AG09309 (cell line): Measurements from ENCODE around the gene SPINK7.
"Not testable (repeated sequence)": the region's sequence is repeated elsewhere in the genome, so short reads cannot be mapped to it uniquely, and the experiment has no call there.

Experiments
- DNase-seq: peaks from one replicate; pipeline ENCODE4 v3.0.0-alpha.2; 2010; ENCODE audit warnings: low read depth
- H3K4me3 ChIP-seq: 2 replicates; pipeline ENCODE4 v1.5.1; 2011; ENCODE audit warnings: mild to moderate bottlenecking, low read depth, low read length, moderate library complexity; ENCODE audit not compliant: control insufficient read depth
- TF ChIP-seq, protein P1 (sequence below): IDR thresholded peaks from 2 replicates; pipeline ENCODE4 v1.5.1; 2011; ENCODE audit warnings: mild to moderate bottlenecking, low read depth, low read length, inconsistent platforms; ENCODE audit not compliant: insufficient read depth, control insufficient read depth; ENCODE audit errors: missing control alignments

The SPINK7 gene

DNA sequence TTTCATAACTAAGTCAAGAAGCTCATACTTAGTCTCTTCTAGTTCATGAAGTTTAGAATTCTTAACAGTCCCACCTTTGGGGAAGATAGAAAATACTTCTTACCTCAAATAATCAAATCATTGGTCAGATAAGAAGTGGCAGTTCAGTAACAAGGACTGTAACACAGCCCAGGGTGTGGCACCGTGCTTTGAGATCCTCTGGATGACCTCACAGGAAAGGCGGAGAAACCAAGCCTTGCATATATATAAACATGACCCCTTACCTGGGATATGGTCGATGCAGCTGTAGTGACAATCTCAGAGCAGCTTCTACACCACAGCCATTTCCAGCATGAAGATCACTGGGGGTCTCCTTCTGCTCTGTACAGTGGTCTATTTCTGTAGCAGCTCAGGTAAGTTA is at the start of gene SPINK7:
Gene SPINK7, plus strand, starts transcription at position 271 of the 400 bp plus-strand sequence. Its CDS starts 61 bp downstream, at position 332.
- H3K4me3 ChIP-seq = no peak within 1 kb of the TSS
- DNase-seq = no peak
- TF ChIP-seq, protein P1, sequence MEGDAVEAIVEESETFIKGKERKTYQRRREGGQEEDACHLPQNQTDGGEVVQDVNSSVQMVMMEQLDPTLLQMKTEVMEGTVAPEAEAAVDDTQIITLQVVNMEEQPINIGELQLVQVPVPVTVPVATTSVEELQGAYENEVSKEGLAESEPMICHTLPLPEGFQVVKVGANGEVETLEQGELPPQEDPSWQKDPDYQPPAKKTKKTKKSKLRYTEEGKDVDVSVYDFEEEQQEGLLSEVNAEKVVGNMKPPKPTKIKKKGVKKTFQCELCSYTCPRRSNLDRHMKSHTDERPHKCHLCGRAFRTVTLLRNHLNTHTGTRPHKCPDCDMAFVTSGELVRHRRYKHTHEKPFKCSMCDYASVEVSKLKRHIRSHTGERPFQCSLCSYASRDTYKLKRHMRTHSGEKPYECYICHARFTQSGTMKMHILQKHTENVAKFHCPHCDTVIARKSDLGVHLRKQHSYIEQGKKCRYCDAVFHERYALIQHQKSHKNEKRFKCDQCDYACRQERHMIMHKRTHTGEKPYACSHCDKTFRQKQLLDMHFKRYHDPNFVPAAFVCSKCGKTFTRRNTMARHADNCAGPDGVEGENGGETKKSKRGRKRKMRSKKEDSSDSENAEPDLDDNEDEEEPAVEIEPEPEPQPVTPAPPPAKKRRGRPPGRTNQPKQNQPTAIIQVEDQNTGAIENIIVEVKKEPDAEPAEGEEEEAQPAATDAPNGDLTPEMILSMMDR = no peak

DNA sequence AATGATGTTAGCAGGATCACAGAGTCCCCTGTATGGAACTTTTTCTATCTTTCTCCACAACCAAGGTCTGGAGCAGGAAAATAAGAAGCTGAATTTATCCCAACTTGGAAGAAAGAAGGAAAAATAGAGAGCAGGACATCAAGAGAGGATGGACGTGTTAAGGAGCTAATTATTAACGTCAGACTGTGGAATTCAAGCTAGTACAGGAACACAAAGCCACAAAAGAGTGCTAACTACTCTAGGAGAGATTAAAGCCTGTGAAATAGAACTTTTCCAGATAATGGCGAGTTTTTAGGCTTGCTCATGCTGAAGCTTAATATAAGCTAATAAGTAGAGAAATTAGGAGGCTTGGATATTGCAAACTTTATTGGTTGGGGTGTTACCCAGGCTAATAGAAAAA is 44.3 kb upstream of the SPINK7 start:
- TF ChIP-seq, protein P1 = no peak
- DNase-seq = no peak

DNA sequence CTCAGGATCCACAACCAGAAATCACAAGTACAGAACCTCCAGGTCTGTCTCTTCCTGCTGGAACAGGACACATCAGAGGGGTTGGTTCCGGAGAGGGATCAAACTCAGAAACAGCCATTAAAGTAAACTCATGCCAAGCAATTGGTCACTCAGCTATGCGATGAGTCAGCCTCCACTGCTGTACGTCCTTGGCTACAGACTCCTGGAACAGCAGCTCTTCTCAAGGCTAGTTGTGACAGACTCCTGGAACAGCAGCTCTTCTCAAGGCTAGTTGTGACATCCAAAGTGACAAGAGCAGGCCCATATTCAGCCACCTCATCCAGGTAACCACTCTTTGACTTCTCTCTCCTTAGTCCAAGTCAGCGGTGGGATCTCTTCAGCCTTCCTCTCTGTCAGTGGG is 43.7 kb upstream of the SPINK7 start, which contains the start of gene SPINK13:
Gene SPINK13, plus strand, starts transcription at position 229 of the 400 bp plus-strand sequence. CDS start 1,279 bp downstream, outside the sequence.
- DNase-seq = peak; percentile 71
- TF ChIP-seq, protein P1 = no peak
- H3K4me3 ChIP-seq = no peak within 1 kb of the TSS

More for the DNA sequence above, 44.3 kb upstream of the SPINK7 start:
- H3K4me3 ChIP-seq = no peak overlapping the region

- H3K4me3 ChIP-seq, DNase-seq: not testable (repeated sequence)
These were observed 37.1 kb upstream of the SPINK7 start for GRCh38 chr5:148275129-148275528.

- not testable (repeated sequence) for DNase-seq, H3K4me3 ChIP-seq
These were observed 31.3 kb upstream of the SPINK7 start for GRCh38 chr5:148280893-148281292.

DNA sequence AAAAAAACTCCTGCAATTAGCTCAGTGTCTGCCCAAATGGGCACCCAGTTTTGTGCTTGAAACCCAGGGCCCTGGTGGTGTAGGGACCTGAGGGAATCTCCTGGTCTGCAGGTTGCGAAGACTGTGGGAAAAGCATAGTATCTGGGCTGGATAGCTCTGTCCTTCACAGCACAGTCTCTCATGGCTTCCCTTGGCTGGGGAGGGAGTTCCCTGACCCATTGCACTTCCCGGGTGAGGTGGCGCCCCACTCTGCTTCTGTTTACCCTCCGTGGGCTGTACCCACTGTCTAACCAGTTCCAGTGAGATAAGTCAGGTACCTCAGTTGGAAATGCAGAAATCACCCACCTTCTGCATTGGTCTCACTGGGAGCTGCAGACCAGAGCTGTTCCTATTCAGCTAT is 30.9 kb upstream of the SPINK7 start:
- not testable (repeated sequence) for H3K4me3 ChIP-seq, DNase-seq

- no peak overlapping the region for H3K4me3 ChIP-seq
- DNase-seq = no peak
- TF ChIP-seq, protein P1 = peak; percentile 49
These were observed 21.7 kb upstream of the SPINK7 start for GRCh38 chr5:148290271-148291195.

DNA sequence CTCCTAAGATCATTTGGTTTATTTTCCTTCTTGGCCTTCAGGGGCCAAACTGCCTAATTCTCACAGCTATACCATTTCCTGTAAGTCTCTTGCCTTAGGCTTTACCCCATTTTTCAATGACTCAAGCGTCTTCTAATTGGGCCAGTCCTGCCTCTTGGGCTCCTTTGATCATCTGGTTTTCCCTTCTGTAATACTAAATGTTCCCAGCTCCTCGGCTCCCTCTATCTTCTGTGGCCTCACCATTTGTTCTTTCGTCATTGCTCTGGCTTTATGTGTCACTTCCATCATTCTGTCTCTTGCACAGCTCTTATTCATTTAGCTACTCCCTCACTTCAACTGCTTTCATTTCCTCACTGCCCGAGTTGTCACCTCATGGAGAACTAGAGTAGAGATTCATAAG is 14.5 kb upstream of the SPINK7 start:
- no peak overlapping the region for H3K4me3 ChIP-seq
- no peak for DNase-seq
- TF ChIP-seq, protein P1 = no peak
